Astrocyte (in vitro differentiated cells and primary cell): ENCODE results near the gene BAHD1. TPM values are rescaled to one million over a fixed set of nuclear protein-coding genes. Genes with fewer than 3 reads are reported as not detected.
"Not testable (repeated sequence)": the region's sequence is repeated elsewhere in the genome, so short reads cannot be mapped to it uniquely, and the experiment has no call there.

Experiments used
- DNase-seq: peaks from one replicate; pipeline ENCODE4 v3.0.0-alpha.2; 2010; ENCODE audit warnings: low read depth
- FAIRE-seq: peaks from 2 replicates; lab custom pipeline; 2011; peaks lifted over from hg19 to GRCh38; lab: Jason Lieb, UNC
- H2AFZ ChIP-seq: 2 replicates; pipeline ENCODE4 v1.6.0; 2012; ENCODE audit warnings: low read depth, low read length, inconsistent platforms
- H3K27ac ChIP-seq: 2 replicates; pipeline ENCODE4 v1.5.1; 2011; ENCODE audit warnings: low read depth, low read length, inconsistent platforms
- H3K27me3 ChIP-seq: 2 replicates; pipeline ENCODE4 v1.6.0; 2011; ENCODE audit warnings: low read length, inconsistent platforms; ENCODE audit not compliant: insufficient read depth
- H3K36me3 ChIP-seq: 2 replicates; pipeline ENCODE4 v1.5.1; 2011; ENCODE audit warnings: low read length, inconsistent platforms; ENCODE audit not compliant: insufficient read depth
- H3K4me1 ChIP-seq: 2 replicates; pipeline ENCODE4 v1.5.1; 2011; ENCODE audit warnings: low read length, inconsistent platforms; ENCODE audit not compliant: insufficient read depth
- H3K4me2 ChIP-seq: 2 replicates; pipeline ENCODE4 v1.6.0; 2012; ENCODE audit warnings: low read length, inconsistent platforms
- H3K4me3 ChIP-seq: 2 replicates; pipeline ENCODE4 v1.5.1; 2011; ENCODE audit warnings: low read depth, mild to moderate bottlenecking, low read length, inconsistent platforms; ENCODE audit not compliant: insufficient read depth
- H3K79me2 ChIP-seq: 2 replicates; pipeline ENCODE4 v1.6.0; 2012; ENCODE audit warnings: mild to moderate bottlenecking, low read length, inconsistent platforms; ENCODE audit not compliant: insufficient read depth
- H3K9ac ChIP-seq: 2 replicates; pipeline ENCODE4 v1.6.0; 2012; ENCODE audit warnings: mild to moderate bottlenecking, low read length, inconsistent platforms
- H3K9me3 ChIP-seq: 2 replicates; pipeline ENCODE4 v1.5.1; 2012; ENCODE audit warnings: low read depth, mild to moderate bottlenecking, low read length, inconsistent platforms; ENCODE audit not compliant: insufficient read depth
- H4K20me1 ChIP-seq: 2 replicates; pipeline ENCODE4 v1.6.0; 2012; ENCODE audit warnings: low read length, inconsistent platforms; ENCODE audit not compliant: insufficient read depth
- H3K27ac Mint-ChIP-seq: one replicate; pipeline ENCODE4 v1.8.0; 2021; ENCODE audit warnings: mild to moderate bottlenecking, mixed read lengths; ENCODE audit not compliant: unreplicated experiment
- H3K27me3 Mint-ChIP-seq: one replicate; pipeline ENCODE4 v1.8.0; 2021; ENCODE audit warnings: low read depth, mixed read lengths; ENCODE audit not compliant: unreplicated experiment
- H3K36me3 Mint-ChIP-seq: one replicate; pipeline ENCODE4 v1.8.0; 2021; ENCODE audit warnings: low read depth, mixed read lengths; ENCODE audit not compliant: unreplicated experiment
- H3K4me1 Mint-ChIP-seq: one replicate; pipeline ENCODE4 v1.8.0; 2021; ENCODE audit warnings: low read depth, mixed read lengths; ENCODE audit not compliant: unreplicated experiment
- H3K4me3 Mint-ChIP-seq: one replicate; pipeline ENCODE4 v1.8.0; 2021; ENCODE audit warnings: mild to moderate bottlenecking, moderate library complexity, mixed read lengths; ENCODE audit not compliant: unreplicated experiment
- H3K9me3 Mint-ChIP-seq: one replicate; pipeline ENCODE4 v1.8.0; 2021; ENCODE audit warnings: mild to moderate bottlenecking, mixed read lengths; ENCODE audit not compliant: unreplicated experiment
- CTCF ChIP-seq: IDR thresholded peaks from 2 replicates; pipeline ENCODE4 v1.5.1; 2011; ENCODE audit warnings: low read depth, mild to moderate bottlenecking, inconsistent platforms, low read length, moderate library complexity; ENCODE audit not compliant: insufficient read depth
- EZH2 ChIP-seq: IDR thresholded peaks from 2 replicates; pipeline ENCODE4 v1.6.1; 2012; ENCODE audit warnings: mild to moderate bottlenecking, low read length, inconsistent platforms; ENCODE audit not compliant: insufficient read depth
- total RNA-seq: library from RNA; stranded (reverse); gene quantifications from 2 replicates; pipeline ENCODE4 v1.2.1, GENCODE V29; 2021

Gene BAHD1
- total RNA-seq, 1 donor from 2014 or later = 30.4 TPM

DNA sequence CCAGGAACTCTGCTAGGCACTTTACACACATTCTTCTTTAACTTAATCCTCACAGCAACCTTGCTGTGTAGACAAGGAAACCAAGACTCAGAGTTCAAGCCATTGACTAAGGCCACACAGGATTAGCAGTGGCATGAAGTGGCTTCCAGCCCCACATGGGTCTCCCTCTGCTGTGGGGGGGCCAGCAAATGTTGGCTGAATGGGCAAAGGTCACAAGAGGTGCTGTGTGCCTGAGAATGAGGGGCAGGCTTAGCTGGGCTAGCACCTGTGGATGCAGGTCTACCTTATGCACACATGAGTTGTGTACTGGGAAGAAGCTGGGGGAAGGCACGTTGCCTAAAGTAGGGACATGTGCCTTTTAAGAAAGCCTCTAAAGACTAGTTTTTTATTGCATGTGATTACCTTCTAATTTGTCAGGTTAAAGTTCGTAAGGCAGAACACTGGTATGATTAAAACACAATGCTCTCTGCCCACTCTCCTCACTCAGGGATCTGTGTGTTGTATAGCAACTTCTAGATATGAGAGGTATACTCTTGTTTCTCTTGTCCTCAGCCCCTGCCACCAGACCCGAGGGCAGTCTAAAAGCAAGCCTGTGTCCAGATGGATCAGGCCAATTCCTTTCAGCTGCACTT lies 10.9 kb downstream of the BAHD1 start:
- Histone ChIP-seq H3K4me3 (no peak overlapping the region), H4K20me1 (peaks cover 91% of the 10 kb centered on the region), H3K4me1 (peaks cover 16% of the 10 kb centered on the region), H3K4me2 (no peak overlapping the region), H3K27ac (no peak overlapping the region), H3K9me3 (no peaks in the 10 kb centered on the region), H3K9ac (no peak overlapping the region), H3K79me2 (peaks cover 86% of the 10 kb centered on the region), H2AFZ (no peak overlapping the region), H3K27me3 (no peaks in the 10 kb centered on the region), H3K36me3 (no peaks in the 10 kb centered on the region)
- peaks cover 5% of the 10 kb centered on the region for H3K36me3 Mint-ChIP-seq
- no peaks in the 10 kb centered on the region for H3K9me3 Mint-ChIP-seq
- no peak overlapping the region for H3K27ac Mint-ChIP-seq
- FAIRE-seq = no peak
- no peak for DNase-seq
- H3K4me3 Mint-ChIP-seq = no peak overlapping the region
- TF ChIP-seq EZH2 (no peak), CTCF (no peak)
- H3K27me3 Mint-ChIP-seq = no peaks in the 10 kb centered on the region
- H3K4me1 Mint-ChIP-seq = peaks cover 49% of the 10 kb centered on the region

GRCh38 chr15:40452296-40453090 lies 11.7 kb downstream of the BAHD1 start:
- no peaks in the 10 kb centered on the region for H3K36me3 ChIP-seq
- no peak for DNase-seq
- no peaks in the 10 kb centered on the region for H3K27me3 Mint-ChIP-seq
- H3K4me1 Mint-ChIP-seq = peaks cover 57% of the 10 kb centered on the region
- no peak for FAIRE-seq
- H3K4me3 Mint-ChIP-seq = no peak overlapping the region
- no peak overlapping the region for H3K4me2 ChIP-seq
- H3K4me3 ChIP-seq = no peak overlapping the region
- peaks cover 94% of the 10 kb centered on the region for H4K20me1 ChIP-seq
- no peak overlapping the region for H3K27ac Mint-ChIP-seq
- H3K36me3 Mint-ChIP-seq = peaks cover 5% of the 10 kb centered on the region
- H3K9ac ChIP-seq = no peak overlapping the region
- H3K27ac ChIP-seq = no peak overlapping the region
- H3K9me3 Mint-ChIP-seq = no peaks in the 10 kb centered on the region
- H2AFZ ChIP-seq = no peak overlapping the region
- H3K9me3 ChIP-seq = no peaks in the 10 kb centered on the region
- no peaks in the 10 kb centered on the region for H3K27me3 ChIP-seq
- H3K79me2 ChIP-seq = peaks cover 86% of the 10 kb centered on the region
- TF ChIP-seq EZH2 (no peak), CTCF (no peak)
- H3K4me1 ChIP-seq = peaks cover 16% of the 10 kb centered on the region

DNA sequence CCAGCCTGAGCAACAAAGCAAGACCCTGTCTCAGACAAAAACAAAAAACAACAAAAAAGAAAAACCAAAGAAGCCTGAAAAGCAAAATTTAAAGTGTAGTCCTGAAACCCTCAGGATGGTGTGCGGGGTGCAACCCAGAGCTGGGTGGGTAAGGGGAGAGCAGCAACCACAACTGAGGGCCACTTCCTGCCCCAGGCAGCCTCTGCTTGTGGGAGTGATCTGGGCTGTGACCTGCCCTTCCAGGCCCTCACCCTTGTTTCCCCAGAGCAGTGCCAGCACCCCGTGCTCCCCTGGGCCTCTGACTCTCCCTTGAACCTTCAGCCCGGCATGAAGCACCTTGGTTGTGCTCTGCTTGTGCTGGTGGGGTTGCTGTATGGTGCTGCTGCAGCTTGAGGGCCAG lies 13.2 kb downstream of the BAHD1 start:
- H3K9ac ChIP-seq, H3K9me3 Mint-ChIP-seq, H3K27ac ChIP-seq: not testable (repeated sequence)

More for the DNA sequence above, 13.2 kb downstream of the BAHD1 start:
- not testable (repeated sequence) for H3K9me3 ChIP-seq, H2AFZ ChIP-seq, H3K4me2 ChIP-seq, FAIRE-seq, H3K4me3 Mint-ChIP-seq, DNase-seq, H3K27me3 Mint-ChIP-seq, H3K36me3 ChIP-seq, H3K36me3 Mint-ChIP-seq, H3K27me3 ChIP-seq, H3K4me3 ChIP-seq
- Mint-ChIP-seq H3K27ac (peak overlapping the region; percentile 90), H3K4me1 (peaks cover 59% of the 10 kb centered on the region)
- peaks cover 85% of the 10 kb centered on the region for H3K79me2 ChIP-seq
- H4K20me1 ChIP-seq = peaks cover 99% of the 10 kb centered on the region
- H3K4me1 ChIP-seq = peaks cover 16% of the 10 kb centered on the region
